SU-DHL-6 (cell line): ENCODE data around the gene RABEP2.

Experiments
- H2AFZ ChIP-seq: fragments of 200-600 bp; sonication (generic); 2 replicates; pipeline ENCODE4 v1.6.1; 2014; ENCODE audit warnings: low read depth, mild to moderate bottlenecking, moderate library complexity, mixed read lengths, antibody characterized with exemption, low read length; ENCODE audit not compliant: severe bottlenecking
- H3F3A ChIP-seq: fragments of 200-600 bp; shearing (Covaris generic); 2 replicates; pipeline ENCODE4 v1.6.0; 2016; ENCODE audit warnings: antibody characterized with exemption, mild to moderate bottlenecking; ENCODE audit not compliant: insufficient read depth
- H3K27ac ChIP-seq: fragments of 200-600 bp; sonication (generic); 2 replicates; pipeline ENCODE4 v1.5.1; 2016; ENCODE audit warnings: low read depth, mild to moderate bottlenecking, low read length, moderate library complexity, mixed read lengths
- H3K27me3 ChIP-seq: fragments of 200-600 bp; sonication (generic), shearing (Covaris generic); 2 replicates; pipeline ENCODE4 v1.6.0; 2014; ENCODE audit warnings: mild to moderate bottlenecking, low read length
- H3K36me3 ChIP-seq: fragments of 200-600 bp; sonication (generic); 2 replicates; pipeline ENCODE4 v1.6.1; 2014; ENCODE audit warnings: mild to moderate bottlenecking, low read length, mixed read lengths
- H3K4me2 ChIP-seq: fragments of 300-600, 200-600 bp; shearing (Covaris generic), sonication (generic); 2 replicates; pipeline ENCODE4 v1.6.0; 2014; ENCODE audit warnings: low read length, low read depth, mild to moderate bottlenecking; ENCODE audit not compliant: poor library complexity, severe bottlenecking
- H3K4me3 ChIP-seq: fragments of 200-600 bp; sonication (generic); 2 replicates; pipeline ENCODE4 v1.5.1; 2014; ENCODE audit warnings: antibody characterized with exemption, low read length, mild to moderate bottlenecking, mixed read lengths; ENCODE audit not compliant: insufficient read depth, poor library complexity, severe bottlenecking
- H3K79me2 ChIP-seq: fragments of 200-600 bp; sonication (generic); 2 replicates; pipeline ENCODE4 v1.6.1; 2014; ENCODE audit warnings: mild to moderate bottlenecking, low read length, moderate library complexity; ENCODE audit not compliant: insufficient read depth
- H3K9ac ChIP-seq: fragments of 200-600 bp; sonication (generic); 2 replicates; pipeline ENCODE4 v1.7.0; 2014; ENCODE audit warnings: mild to moderate bottlenecking, low read length
- H3K9me2 ChIP-seq: fragments of 200-600 bp; sonication (generic); replicated peaks from 2 replicates; pipeline ENCODE4 v1.6.1; 2014; ENCODE audit warnings: low read length; ENCODE audit not compliant: insufficient read depth
- H3K9me3 ChIP-seq: fragments of 200-600 bp; sonication (generic); 2 replicates; pipeline ENCODE4 v1.6.1; 2014; ENCODE audit warnings: low read length, mixed read lengths; ENCODE audit not compliant: insufficient read depth
- H4K20me1 ChIP-seq: fragments of 200-600 bp; sonication (generic); 2 replicates; pipeline ENCODE4 v1.6.1; 2014; ENCODE audit warnings: low read depth, mild to moderate bottlenecking, antibody characterized with exemption, low read length, moderate library complexity, mixed read lengths
- EZH2phosphoT487 ChIP-seq: fragments of 200-600 bp; sonication (generic), shearing (Covaris generic); conservative IDR thresholded peaks from 2 replicates; pipeline ENCODE4 v1.6.1; 2018; ENCODE audit warnings: mild to moderate bottlenecking, antibody characterized with exemption, low read length, moderate library complexity, mixed read lengths
- TF ChIP-seq, protein P1 (sequence below): fragments of 200-600 bp; sonication (generic); IDR thresholded peaks from one replicate; pipeline ENCODE4 v1.5.1; 2017; ENCODE audit warnings: antibody characterized with exemption, mild to moderate bottlenecking, low read length, moderate library complexity; ENCODE audit not compliant: insufficient read depth, poor library complexity, severe bottlenecking

Gene RABEP2

GRCh38 chr16:28898942-28899341, 26.1 kb downstream of the RABEP2 start:
- Histone ChIP-seq H3K9ac (no peak overlapping the region), H4K20me1 (no peaks in the 10 kb centered on the region), H3K27me3 (no peaks in the 10 kb centered on the region), H3F3A (no peaks in the 10 kb centered on the region), H2AFZ (no peak overlapping the region), H3K4me2 (no peak overlapping the region), H3K27ac (no peak overlapping the region), H3K9me2 (no peaks in the 10 kb centered on the region), H3K4me3 (no peak overlapping the region), H3K9me3 (no peaks in the 10 kb centered on the region), H3K36me3 (no peaks in the 10 kb centered on the region), H3K79me2 (no peaks in the 10 kb centered on the region)
- TF ChIP-seq EZH2phosphoT487 = no peak
- TF ChIP-seq, protein P1, sequence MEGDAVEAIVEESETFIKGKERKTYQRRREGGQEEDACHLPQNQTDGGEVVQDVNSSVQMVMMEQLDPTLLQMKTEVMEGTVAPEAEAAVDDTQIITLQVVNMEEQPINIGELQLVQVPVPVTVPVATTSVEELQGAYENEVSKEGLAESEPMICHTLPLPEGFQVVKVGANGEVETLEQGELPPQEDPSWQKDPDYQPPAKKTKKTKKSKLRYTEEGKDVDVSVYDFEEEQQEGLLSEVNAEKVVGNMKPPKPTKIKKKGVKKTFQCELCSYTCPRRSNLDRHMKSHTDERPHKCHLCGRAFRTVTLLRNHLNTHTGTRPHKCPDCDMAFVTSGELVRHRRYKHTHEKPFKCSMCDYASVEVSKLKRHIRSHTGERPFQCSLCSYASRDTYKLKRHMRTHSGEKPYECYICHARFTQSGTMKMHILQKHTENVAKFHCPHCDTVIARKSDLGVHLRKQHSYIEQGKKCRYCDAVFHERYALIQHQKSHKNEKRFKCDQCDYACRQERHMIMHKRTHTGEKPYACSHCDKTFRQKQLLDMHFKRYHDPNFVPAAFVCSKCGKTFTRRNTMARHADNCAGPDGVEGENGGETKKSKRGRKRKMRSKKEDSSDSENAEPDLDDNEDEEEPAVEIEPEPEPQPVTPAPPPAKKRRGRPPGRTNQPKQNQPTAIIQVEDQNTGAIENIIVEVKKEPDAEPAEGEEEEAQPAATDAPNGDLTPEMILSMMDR = no peak

- Histone ChIP-seq H3K79me2 (no peaks in the 10 kb centered on the region), H2AFZ (no peak overlapping the region), H3K27ac (no peak overlapping the region), H3K36me3 (no peaks in the 10 kb centered on the region), H3K4me2 (no peak overlapping the region), H4K20me1 (no peaks in the 10 kb centered on the region), H3F3A (no peaks in the 10 kb centered on the region), H3K9ac (no peak overlapping the region), H3K27me3 (no peaks in the 10 kb centered on the region), H3K4me3 (no peak overlapping the region), H3K9me2 (no peaks in the 10 kb centered on the region), H3K9me3 (no peaks in the 10 kb centered on the region)
- TF ChIP-seq EZH2phosphoT487 = no peak
- TF ChIP-seq, protein P1 = no peak
These were observed 26.8 kb downstream of the RABEP2 start for GRCh38 chr16:28898266-28898665.

GRCh38 chr16:28897826-28898225, 27.2 kb downstream of the RABEP2 start:
- no peak overlapping the region for H3K4me2 ChIP-seq
- no peaks in the 10 kb centered on the region for H3F3A ChIP-seq
- no peaks in the 10 kb centered on the region for H3K9me3 ChIP-seq
- no peaks in the 10 kb centered on the region for H3K27me3 ChIP-seq
- no peaks in the 10 kb centered on the region for H4K20me1 ChIP-seq
- TF ChIP-seq EZH2phosphoT487 = no peak
- TF ChIP-seq, protein P1 = no peak
- H3K27ac ChIP-seq = no peak overlapping the region
- no peak overlapping the region for H3K4me3 ChIP-seq
- H2AFZ ChIP-seq = no peak overlapping the region
- no peaks in the 10 kb centered on the region for H3K36me3 ChIP-seq
- H3K79me2 ChIP-seq = no peaks in the 10 kb centered on the region
- H3K9me2 ChIP-seq = no peaks in the 10 kb centered on the region
- H3K9ac ChIP-seq = no peak overlapping the region

DNA sequence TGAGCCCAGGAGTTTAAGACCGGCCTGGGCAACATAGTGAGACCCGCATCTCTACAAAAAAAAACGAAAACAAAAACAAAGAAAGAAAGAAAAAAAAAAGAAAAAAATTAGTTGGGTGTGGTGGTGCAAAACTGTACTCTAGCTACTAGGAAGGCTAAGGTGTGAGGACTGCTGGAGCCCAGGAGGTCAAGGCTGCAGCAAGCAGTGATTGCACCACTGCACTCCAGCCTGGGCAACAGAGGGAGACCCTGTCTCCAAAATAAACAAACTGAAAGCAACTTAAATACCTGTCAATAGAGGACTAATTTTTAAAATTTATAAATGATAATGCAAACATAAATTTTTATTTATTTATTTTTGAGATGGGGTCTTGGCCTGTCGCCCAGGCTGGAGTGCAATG, 29.4 kb downstream of the RABEP2 start:
- H3K9me3 ChIP-seq = no peaks in the 10 kb centered on the region
- no peaks in the 10 kb centered on the region for H3K9me2 ChIP-seq
- no peaks in the 10 kb centered on the region for H3K36me3 ChIP-seq
- no peak overlapping the region for H3K4me2 ChIP-seq
- no peaks in the 10 kb centered on the region for H4K20me1 ChIP-seq
- H3K9ac ChIP-seq = no peak overlapping the region
- H3K27ac ChIP-seq = no peak overlapping the region
- TF ChIP-seq, protein P1 = no peak
- TF ChIP-seq EZH2phosphoT487 = no peak
- H3K4me3 ChIP-seq = no peak overlapping the region
- no peak overlapping the region for H2AFZ ChIP-seq
- H3K27me3 ChIP-seq = no peaks in the 10 kb centered on the region
- H3F3A ChIP-seq = no peaks in the 10 kb centered on the region
- H3K79me2 ChIP-seq = no peaks in the 10 kb centered on the region
